ENCODE data around the gene SLC25A53. TPM values are rescaled to one million over a fixed set of nuclear protein-coding genes. Genes with fewer than 3 reads are reported as not detected.

The SLC25A53 gene
- polyA plus RNA-seq, 1 donor from 2014 or later = 6.6 TPM

DNA sequence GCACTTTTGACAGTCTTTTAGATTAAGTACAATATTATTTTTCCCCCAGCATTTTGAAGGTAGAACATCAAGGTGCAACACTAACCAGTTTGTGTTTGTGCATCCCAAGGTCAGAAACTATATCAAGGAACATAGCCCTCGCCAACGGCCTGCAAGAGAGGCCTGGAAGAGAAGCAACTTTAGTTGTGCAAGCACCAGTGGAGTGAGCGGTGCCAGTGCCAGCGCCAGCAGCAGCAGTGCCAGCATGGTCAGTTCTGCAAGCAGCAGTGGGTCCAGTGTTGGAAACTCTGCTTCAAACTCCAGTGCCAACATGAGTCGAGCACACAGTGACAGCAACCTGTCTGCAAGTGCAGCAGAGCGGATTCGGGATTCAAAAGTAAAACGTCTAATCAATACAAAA lies 31.1 kb upstream of the SLC25A53 start:
- no peaks in the 10 kb centered on the region for H3K27me3 ChIP-seq (ENCODE audit: insufficient read depth, low read depth, low read length)
- H2AFZ ChIP-seq (ENCODE audit: low read depth, low read length) = no peak overlapping the region
- H3K79me2 ChIP-seq (replicated peaks; ENCODE audit: insufficient read depth, low read length) = no peaks in the 10 kb centered on the region
- no peaks in the 10 kb centered on the region for H4K20me1 ChIP-seq (ENCODE audit: insufficient read depth)
- no peaks in the 10 kb centered on the region for H3K9me3 ChIP-seq (ENCODE audit: low read length)
- no peak overlapping the region for H3K9ac ChIP-seq (ENCODE audit: low read length)
- no peaks in the 10 kb centered on the region for H3K36me3 ChIP-seq (ENCODE audit: insufficient read depth, low read length)
- H3K9me2 ChIP-seq (ENCODE audit: insufficient read depth, low read length) = no peaks in the 10 kb centered on the region
- no peaks in the 10 kb centered on the region for H3F3A ChIP-seq (ENCODE audit: insufficient read depth, low read length, poor library complexity, severe bottlenecking)
- no peak overlapping the region for H3K4me3 ChIP-seq (ENCODE audit: low read length)
- TF ChIP-seq TAF1 (IDR thresholded peaks at IDR 0.05; ENCODE audit: low read depth) (no peak), CTCF (IDR thresholded peaks at IDR 0.05; ENCODE audit: poor library complexity, severe bottlenecking) (no peak), POLR2AphosphoS5 (IDR thresholded peaks at IDR 0.05) (no peak)
- TF ChIP-seq, protein P1, sequence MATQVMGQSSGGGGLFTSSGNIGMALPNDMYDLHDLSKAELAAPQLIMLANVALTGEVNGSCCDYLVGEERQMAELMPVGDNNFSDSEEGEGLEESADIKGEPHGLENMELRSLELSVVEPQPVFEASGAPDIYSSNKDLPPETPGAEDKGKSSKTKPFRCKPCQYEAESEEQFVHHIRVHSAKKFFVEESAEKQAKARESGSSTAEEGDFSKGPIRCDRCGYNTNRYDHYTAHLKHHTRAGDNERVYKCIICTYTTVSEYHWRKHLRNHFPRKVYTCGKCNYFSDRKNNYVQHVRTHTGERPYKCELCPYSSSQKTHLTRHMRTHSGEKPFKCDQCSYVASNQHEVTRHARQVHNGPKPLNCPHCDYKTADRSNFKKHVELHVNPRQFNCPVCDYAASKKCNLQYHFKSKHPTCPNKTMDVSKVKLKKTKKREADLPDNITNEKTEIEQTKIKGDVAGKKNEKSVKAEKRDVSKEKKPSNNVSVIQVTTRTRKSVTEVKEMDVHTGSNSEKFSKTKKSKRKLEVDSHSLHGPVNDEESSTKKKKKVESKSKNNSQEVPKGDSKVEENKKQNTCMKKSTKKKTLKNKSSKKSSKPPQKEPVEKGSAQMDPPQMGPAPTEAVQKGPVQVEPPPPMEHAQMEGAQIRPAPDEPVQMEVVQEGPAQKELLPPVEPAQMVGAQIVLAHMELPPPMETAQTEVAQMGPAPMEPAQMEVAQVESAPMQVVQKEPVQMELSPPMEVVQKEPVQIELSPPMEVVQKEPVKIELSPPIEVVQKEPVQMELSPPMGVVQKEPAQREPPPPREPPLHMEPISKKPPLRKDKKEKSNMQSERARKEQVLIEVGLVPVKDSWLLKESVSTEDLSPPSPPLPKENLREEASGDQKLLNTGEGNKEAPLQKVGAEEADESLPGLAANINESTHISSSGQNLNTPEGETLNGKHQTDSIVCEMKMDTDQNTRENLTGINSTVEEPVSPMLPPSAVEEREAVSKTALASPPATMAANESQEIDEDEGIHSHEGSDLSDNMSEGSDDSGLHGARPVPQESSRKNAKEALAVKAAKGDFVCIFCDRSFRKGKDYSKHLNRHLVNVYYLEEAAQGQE (IDR thresholded peaks at IDR 0.05; ENCODE audit: borderline replicate concordance) = no peak
- no peak overlapping the region for H3K4me2 ChIP-seq (ENCODE audit: low read length)
- H3K27ac ChIP-seq (ENCODE audit: low read length) = no peak overlapping the region

DNA sequence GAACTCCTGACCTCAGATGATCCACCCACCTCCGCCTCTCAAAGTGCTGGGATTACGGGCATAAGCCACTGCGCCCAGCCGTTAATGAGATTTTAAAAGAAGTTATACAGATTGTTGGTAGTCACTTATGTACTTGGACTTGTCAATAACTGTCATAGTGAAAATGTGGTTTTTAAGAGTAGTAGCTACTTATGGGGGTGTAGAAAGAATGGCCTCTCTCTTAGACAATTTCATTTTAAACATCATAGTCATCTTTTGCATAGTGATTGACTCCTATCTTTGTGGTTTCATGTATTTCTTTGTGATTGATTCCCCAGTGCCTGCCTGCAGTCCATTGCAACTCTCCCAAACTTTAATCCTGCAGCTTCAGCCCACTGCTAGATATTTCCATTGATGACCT lies 26.9 kb upstream of the SLC25A53 start:
- Histone ChIP-seq H3K27ac (ENCODE audit: low read length) (no peak overlapping the region), H2AFZ (ENCODE audit: low read depth, low read length) (no peak overlapping the region), H3K4me3 (ENCODE audit: low read length) (no peak overlapping the region), H3K36me3 (ENCODE audit: insufficient read depth, low read length) (no peaks in the 10 kb centered on the region), H3F3A (ENCODE audit: insufficient read depth, low read length, poor library complexity, severe bottlenecking) (no peaks in the 10 kb centered on the region), H3K9ac (ENCODE audit: low read length) (no peak overlapping the region), H4K20me1 (ENCODE audit: insufficient read depth) (no peaks in the 10 kb centered on the region), H3K4me2 (ENCODE audit: low read length) (no peak overlapping the region), H3K9me2 (ENCODE audit: insufficient read depth, low read length) (no peaks in the 10 kb centered on the region), H3K27me3 (ENCODE audit: insufficient read depth, low read depth, low read length) (no peaks in the 10 kb centered on the region), H3K9me3 (ENCODE audit: low read length) (no peaks in the 10 kb centered on the region), H3K79me2 (replicated peaks; ENCODE audit: insufficient read depth, low read length) (no peaks in the 10 kb centered on the region)
- TF ChIP-seq RAD21 (conservative IDR thresholded peaks at IDR 0.05) (no peak), CTCF (IDR thresholded peaks at IDR 0.05; ENCODE audit: poor library complexity, severe bottlenecking) (no peak), MXI1 (conservative IDR thresholded peaks at IDR 0.05; ENCODE audit: poor library complexity, severe bottlenecking) (no peak), POLR2AphosphoS5 (IDR thresholded peaks at IDR 0.05) (no peak), TAF1 (IDR thresholded peaks at IDR 0.05; ENCODE audit: low read depth) (no peak), SMC3 (conservative IDR thresholded peaks at IDR 0.05; ENCODE audit: poor library complexity) (no peak), EZH2 (IDR thresholded peaks at IDR 0.05; ENCODE audit: borderline replicate concordance, insufficient read depth, low read length, poor library complexity, severe bottlenecking) (no peak), EP300 (conservative IDR thresholded peaks at IDR 0.05; ENCODE audit: poor library complexity, severe bottlenecking) (no peak)
- TF ChIP-seq, protein P1 (IDR thresholded peaks at IDR 0.05; ENCODE audit: borderline replicate concordance) = no peak

Measured in neural cell (in vitro differentiated cells).